Stomach (tissue), 4 donors: ENCODE results near the gene OR10AD1.

Experiments
- POLR2A ChIP-seq, 4 donors: fragments of 450-650 bp; IDR thresholded peaks; one replicate each; pipeline ENCODE4 v1.6.1; 2016; ENCODE audit warnings: antibody characterized with exemption in 4 of 4, control low read depth in 2 of 4, mild to moderate bottlenecking in 1 of 4, moderate library complexity in 1 of 4
- TF ChIP-seq, protein P1 (sequence below), 7 experiments: fragments of 450-650 bp in 4 of 7; fragments of 200-600 bp in 3 of 7; sonication (generic) in 3 of 7; IDR thresholded peaks; one replicate each; pipeline ENCODE4 v1.5.1; 2016 to 2019; ENCODE audit warnings: antibody characterized with exemption in 7 of 7, control low read depth in 2 of 7, mild to moderate bottlenecking in 1 of 7

DNA sequence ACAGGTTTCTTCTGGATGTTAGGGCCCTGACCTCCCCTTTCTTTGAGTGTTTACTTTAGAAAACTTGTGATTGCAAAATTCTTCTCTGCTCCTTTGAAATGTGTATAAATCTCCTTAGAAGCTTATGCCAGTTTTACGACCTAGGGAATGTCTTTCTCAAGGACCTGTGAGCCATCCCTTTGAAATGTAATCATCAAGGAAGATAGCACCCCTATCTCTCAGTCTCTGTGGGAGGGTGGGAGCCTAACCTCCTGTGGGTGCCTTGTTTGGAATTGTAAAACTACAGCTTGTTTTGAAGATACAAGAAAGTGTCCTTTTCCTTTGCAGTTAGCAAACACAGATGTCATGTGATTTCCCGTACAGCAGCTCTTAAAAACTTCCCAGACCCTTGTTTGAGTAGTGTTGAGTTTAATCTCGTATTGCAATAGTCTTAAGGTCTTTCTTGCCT, 3.3 kb downstream of the OR10AD1 start:
- no peak for TF ChIP-seq POLR2A (IDR thresholded peaks at IDR 0.05)
- TF ChIP-seq, protein P1, sequence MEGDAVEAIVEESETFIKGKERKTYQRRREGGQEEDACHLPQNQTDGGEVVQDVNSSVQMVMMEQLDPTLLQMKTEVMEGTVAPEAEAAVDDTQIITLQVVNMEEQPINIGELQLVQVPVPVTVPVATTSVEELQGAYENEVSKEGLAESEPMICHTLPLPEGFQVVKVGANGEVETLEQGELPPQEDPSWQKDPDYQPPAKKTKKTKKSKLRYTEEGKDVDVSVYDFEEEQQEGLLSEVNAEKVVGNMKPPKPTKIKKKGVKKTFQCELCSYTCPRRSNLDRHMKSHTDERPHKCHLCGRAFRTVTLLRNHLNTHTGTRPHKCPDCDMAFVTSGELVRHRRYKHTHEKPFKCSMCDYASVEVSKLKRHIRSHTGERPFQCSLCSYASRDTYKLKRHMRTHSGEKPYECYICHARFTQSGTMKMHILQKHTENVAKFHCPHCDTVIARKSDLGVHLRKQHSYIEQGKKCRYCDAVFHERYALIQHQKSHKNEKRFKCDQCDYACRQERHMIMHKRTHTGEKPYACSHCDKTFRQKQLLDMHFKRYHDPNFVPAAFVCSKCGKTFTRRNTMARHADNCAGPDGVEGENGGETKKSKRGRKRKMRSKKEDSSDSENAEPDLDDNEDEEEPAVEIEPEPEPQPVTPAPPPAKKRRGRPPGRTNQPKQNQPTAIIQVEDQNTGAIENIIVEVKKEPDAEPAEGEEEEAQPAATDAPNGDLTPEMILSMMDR (IDR thresholded peaks at IDR 0.05) = no peak
